Naive B cell (primary cell): ENCODE results near the gene SYNGAP1. TPM values are rescaled to one million over a fixed set of nuclear protein-coding genes. Genes with fewer than 3 reads are reported as not detected.

Experiments
- ATAC-seq, 2 donors: fragments of 150-1000 bp; cut with Tn5 transposase; 2 replicates each; pipeline ENCODE4 v1.10.0; 2021; ENCODE audit warnings: low read depth in 2 of 2, mild to moderate bottlenecking in 2 of 2, moderate library complexity in 2 of 2
- DNase-seq: peaks from one replicate; pipeline ENCODE4 v3.0.0; 2022
- H3K27ac Mint-ChIP-seq, 6 donors: one replicate each; pipeline ENCODE4 v1.8.0; 2020 to 2022; ENCODE audit warnings: mild to moderate bottlenecking in 6 of 6, mixed read lengths in 6 of 6, moderate library complexity in 5 of 6, inconsistent platforms in 2 of 6
- H3K27me3 Mint-ChIP-seq, 3 donors: one replicate each; pipeline ENCODE4 v1.8.0; 2021 to 2022; ENCODE audit warnings: mixed read lengths in 3 of 3, mild to moderate bottlenecking in 1 of 3
- H3K36me3 Mint-ChIP-seq, 2 donors: one replicate each; pipeline ENCODE4 v1.8.0; 2020 to 2022; ENCODE audit warnings: mixed read lengths in 2 of 2, inconsistent platforms in 1 of 2, mild to moderate bottlenecking in 1 of 2
- H3K4me1 Mint-ChIP-seq, 3 donors: one replicate each; pipeline ENCODE4 v1.8.0; 2020 to 2022; ENCODE audit warnings: mixed read lengths in 3 of 3, inconsistent platforms in 1 of 3, mild to moderate bottlenecking in 1 of 3, moderate library complexity in 1 of 3
- H3K4me3 Mint-ChIP-seq, 8 donors: one replicate each; pipeline ENCODE4 v1.8.0; 2020 to 2022; ENCODE audit warnings: mild to moderate bottlenecking in 8 of 8, mixed read lengths in 8 of 8, moderate library complexity in 8 of 8, inconsistent platforms in 2 of 8
- H3K9me3 Mint-ChIP-seq, 7 donors: one replicate each; pipeline ENCODE4 v1.8.0; 2020 to 2022; ENCODE audit warnings: mixed read lengths in 7 of 7, mild to moderate bottlenecking in 5 of 7, inconsistent platforms in 2 of 7, moderate library complexity in 1 of 7
- polyA plus RNA-seq, 6 donors: library from polyadenylated mRNA; unstranded; fragments of 300-500 nt; fragmentation: Illumina TruSeq; gene quantifications; one replicate each; pipeline ENCODE4 v1.2.3, GENCODE V29; 2021; ENCODE audit warnings: low read depth in 6 of 6

SYNGAP1 gene
- polyA plus RNA-seq, 6 donors from 2014 or later = 0.25 to 1.9 (median 0.48) TPM; not detected in 1

GRCh38 chr6:33418690-33419291, 1.1 kb upstream of the SYNGAP1 start:
- DNase-seq (no peak), ATAC-seq (no peak)
- peaks cover 4 to 12% (median 8%) of the 10 kb centered on the region in 3 donors for H3K27me3 Mint-ChIP-seq
- H3K4me3 Mint-ChIP-seq = peak overlapping the region; percentile 84 to 95 (median 92)
- peaks cover 0 to 28% of the 10 kb centered on the region in 2 donors for H3K36me3 Mint-ChIP-seq
- peak overlapping the region; percentile 98 to 99 (median 98) for H3K27ac Mint-ChIP-seq
- peaks cover 45 to 61% (median 49%) of the 10 kb centered on the region in 3 donors for H3K4me1 Mint-ChIP-seq
- H3K9me3 Mint-ChIP-seq = no peaks in the 10 kb centered on the region

- peaks cover 0 to 12% of the 10 kb centered on the region in 2 donors for H3K36me3 Mint-ChIP-seq
Observed at GRCh38 chr6:33420491-33421343, 852 bp downstream of the SYNGAP1 start.

DNA sequence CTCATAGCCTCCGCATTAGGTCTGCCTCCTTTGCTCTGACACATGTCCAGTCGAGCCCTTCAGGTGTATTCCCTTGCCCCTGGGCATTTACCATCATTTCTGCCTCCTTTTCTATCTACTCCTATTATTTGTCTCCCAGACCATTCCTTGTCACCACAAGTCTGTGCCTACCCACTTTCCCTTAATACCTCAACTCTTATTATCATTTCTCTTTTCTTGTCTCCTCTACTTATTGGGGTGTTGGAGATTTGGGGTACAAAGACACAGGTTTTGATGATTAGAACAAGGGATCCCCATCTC, 1.4 kb downstream of the SYNGAP1 start:
- peaks cover 4 to 12% (median 8%) of the 10 kb centered on the region in 3 donors for H3K27me3 Mint-ChIP-seq
- H3K27ac Mint-ChIP-seq = peak overlapping the region in 2 of 6 donors; percentile 1 to 48
- peak overlapping the region in 1 of 8 donors; percentile 70 for H3K4me3 Mint-ChIP-seq
- H3K36me3 Mint-ChIP-seq = peaks cover 0 to 6% of the 10 kb centered on the region in 2 donors
- ATAC-seq (no peak), DNase-seq (no peak)
- peaks cover 44 to 62% (median 48%) of the 10 kb centered on the region in 3 donors for H3K4me1 Mint-ChIP-seq
- no peaks in the 10 kb centered on the region for H3K9me3 Mint-ChIP-seq

More at GRCh38 chr6:33420491-33421343, 852 bp downstream of the SYNGAP1 start:
- H3K27ac Mint-ChIP-seq = peak overlapping the region in 3 of 6 donors; percentile 1 to 48 (median 19)
- DNase-seq (no peak), ATAC-seq (no peak)
- peaks cover 4 to 12% (median 8%) of the 10 kb centered on the region in 3 donors for H3K27me3 Mint-ChIP-seq
- peak overlapping the region in 1 of 8 donors; percentile 70 for H3K4me3 Mint-ChIP-seq
- peaks cover 45 to 63% (median 50%) of the 10 kb centered on the region in 3 donors for H3K4me1 Mint-ChIP-seq
- no peaks in the 10 kb centered on the region for H3K9me3 Mint-ChIP-seq

GRCh38 chr6:33423777-33424176, 3.9 kb downstream of the SYNGAP1 start:
- peak overlapping the region in 4 of 6 donors; percentile 30 to 99 (median 93) for H3K27ac Mint-ChIP-seq
- peaks cover 0 to 8% (median 8%) of the 10 kb centered on the region in 3 donors for H3K27me3 Mint-ChIP-seq

GRCh38 chr6:33424855-33425667, 5.2 kb downstream of the SYNGAP1 start:
- ATAC-seq (no peak), DNase-seq (no peak)
- Mint-ChIP-seq H3K27ac (peak overlapping the region; percentile 94 to 99 (median 98)), H3K9me3 (no peaks in the 10 kb centered on the region), H3K4me3 (peak overlapping the region; percentile 83 to 99 (median 94)), H3K4me1 (peaks cover 57 to 63% (median 58%) of the 10 kb centered on the region in 3 donors), H3K27me3 (peaks cover 0 to 8% (median 8%) of the 10 kb centered on the region in 3 donors), H3K36me3 (no peaks in the 10 kb centered on the region)

More at GRCh38 chr6:33423777-33424176, 3.9 kb downstream of the SYNGAP1 start:
- H3K9me3 Mint-ChIP-seq = no peaks in the 10 kb centered on the region
- DNase-seq (no peak), ATAC-seq (no peak)
- H3K36me3 Mint-ChIP-seq = no peaks in the 10 kb centered on the region
- H3K4me3 Mint-ChIP-seq = peak overlapping the region in 7 of 8 donors; percentile 65 to 99 (median 91)
- H3K4me1 Mint-ChIP-seq = peaks cover 45 to 59% (median 46%) of the 10 kb centered on the region in 3 donors

- Mint-ChIP-seq H3K36me3 (no peaks in the 10 kb centered on the region), H3K9me3 (no peaks in the 10 kb centered on the region), H3K4me1 (peaks cover 66 to 69% (median 66%) of the 10 kb centered on the region in 3 donors), H3K4me3 (peak overlapping the region; percentile 83 to 99 (median 94)), H3K27ac (peak overlapping the region; percentile 94 to 99 (median 98)), H3K27me3 (peaks cover 0 to 8% (median 5%) of the 10 kb centered on the region in 3 donors)
- peak; percentile 42 to 48 for ATAC-seq
- peak; percentile 72 for DNase-seq
Observed at GRCh38 chr6:33425668-33426577, 6.1 kb downstream of the SYNGAP1 start.

DNA sequence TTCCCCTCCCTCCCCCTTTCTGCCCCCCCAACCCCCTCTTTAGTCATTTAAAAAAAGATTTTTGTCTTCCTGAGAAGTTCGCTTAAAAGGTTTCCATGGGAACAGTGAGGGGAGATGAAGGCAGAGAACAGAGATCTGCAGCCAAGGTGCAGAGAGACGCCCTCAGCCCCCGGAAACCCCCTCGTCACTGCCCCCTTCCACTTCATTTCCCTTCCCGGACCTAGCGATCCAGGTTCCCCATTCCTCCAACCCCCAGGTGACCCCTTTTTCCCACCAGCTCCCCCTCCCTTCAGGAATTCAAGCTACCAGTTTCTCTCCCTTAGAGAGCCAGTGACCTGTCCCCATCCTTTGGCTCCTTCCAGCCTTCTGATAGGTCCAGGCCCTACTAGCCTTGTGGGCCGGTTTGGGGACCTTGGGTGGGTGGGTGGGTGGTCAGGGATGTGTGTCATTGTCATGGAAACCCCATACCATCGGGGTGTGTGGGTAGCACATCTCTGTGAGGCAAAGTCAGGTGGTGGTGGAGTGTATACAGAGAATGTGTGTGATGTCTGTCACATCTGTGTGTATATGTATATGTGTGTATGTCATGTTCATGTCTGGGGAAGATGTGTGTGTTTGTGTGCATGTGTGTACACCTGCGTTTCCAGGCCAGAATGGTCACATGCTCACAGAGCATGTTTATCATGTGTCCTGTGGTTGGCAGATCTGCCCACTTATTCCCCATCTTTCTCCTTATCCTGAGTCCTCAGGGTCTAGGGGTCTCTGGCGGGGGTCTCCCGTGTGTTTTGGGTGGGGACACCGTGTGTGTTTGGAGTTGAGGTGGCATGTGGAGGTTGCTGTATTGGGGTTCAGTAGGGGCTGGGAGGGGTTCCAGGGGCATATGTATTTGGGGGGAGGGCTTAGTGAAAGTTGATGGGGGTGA, 7.0 kb downstream of the SYNGAP1 start:
- Mint-ChIP-seq H3K27ac (peak overlapping the region; percentile 97 to 99 (median 99)), H3K27me3 (no peaks in the 10 kb centered on the region), H3K4me3 (peak overlapping the region; percentile 83 to 99 (median 94)), H3K9me3 (no peaks in the 10 kb centered on the region), H3K4me1 (peaks cover 74 to 78% (median 75%) of the 10 kb centered on the region in 3 donors), H3K36me3 (no peaks in the 10 kb centered on the region)
- peak; percentile 50 for DNase-seq
- ATAC-seq = peak; percentile 24 to 29

GRCh38 chr6:33427585-33428223, 7.8 kb downstream of the SYNGAP1 start:
- peak overlapping the region; percentile 97 to 99 (median 99) for H3K27ac Mint-ChIP-seq
- peak overlapping the region; percentile 90 to 99 (median 94) for H3K4me3 Mint-ChIP-seq
- no peaks in the 10 kb centered on the region for H3K27me3 Mint-ChIP-seq
- peak; percentile 14 to 17 for ATAC-seq
- H3K4me1 Mint-ChIP-seq = peaks cover 83 to 87% (median 84%) of the 10 kb centered on the region in 3 donors
- no peaks in the 10 kb centered on the region for H3K36me3 Mint-ChIP-seq
- DNase-seq = peak; percentile 74
- H3K9me3 Mint-ChIP-seq = peaks cover 0 to 1% (median 0%) of the 10 kb centered on the region in 7 donors

GRCh38 chr6:33428224-33428965, 8.5 kb downstream of the SYNGAP1 start:
- Mint-ChIP-seq H3K9me3 (peaks cover 0 to 1% (median 0%) of the 10 kb centered on the region in 7 donors), H3K27ac (peak overlapping the region; percentile 71 to 98 (median 92)), H3K36me3 (no peaks in the 10 kb centered on the region), H3K27me3 (no peaks in the 10 kb centered on the region), H3K4me1 (peaks cover 87 to 94% (median 91%) of the 10 kb centered on the region in 3 donors), H3K4me3 (peak overlapping the region; percentile 85 to 97 (median 91))
- peak; percentile 52 for DNase-seq
- peak; percentile 16 to 24 for ATAC-seq

- Mint-ChIP-seq H3K9me3 (peaks cover 0 to 1% (median 0%) of the 10 kb centered on the region in 7 donors), H3K36me3 (no peaks in the 10 kb centered on the region)
- DNase-seq = no peak
Observed at GRCh38 chr6:33428966-33429749, 9.3 kb downstream of the SYNGAP1 start.

More at GRCh38 chr6:33428966-33429749, 9.3 kb downstream of the SYNGAP1 start:
- Mint-ChIP-seq H3K27me3 (no peaks in the 10 kb centered on the region), H3K4me3 (peak overlapping the region; percentile 85 to 97 (median 91)), H3K27ac (peak overlapping the region; percentile 76 to 98 (median 92)), H3K4me1 (peaks cover 86 to 94% (median 93%) of the 10 kb centered on the region in 3 donors)
- ATAC-seq = no peak
